HepG2 (cell line): Measurements from ENCODE around the gene CDC123. TPM values are rescaled to one million over a fixed set of nuclear protein-coding genes. Genes with fewer than 3 reads are reported as not detected.

Experiments used
- DNMT3B ChIP-seq: conservative IDR thresholded peaks from 2 replicates; pipeline ENCODE4 v1.6.1; 2016; ENCODE audit warnings: missing biosample characterization, control low read depth
- HOXA3 ChIP-seq: sonication (generic); formaldehyde crosslinking; IDR thresholded peaks from 2 replicates; pipeline ENCODE4 v1.5.0; 2020; ENCODE audit warnings: missing genetic modification reagents
- MEIS1 ChIP-seq: sonication (generic); formaldehyde crosslinking; IDR thresholded peaks from 2 replicates; pipeline ENCODE4 v1.9.0; 2021; ENCODE audit warnings: mild to moderate bottlenecking, missing genetic modification reagents, moderate library complexity, borderline replicate concordance
- NFE2L1 ChIP-seq: sonication (generic); formaldehyde crosslinking; IDR thresholded peaks from 2 replicates; pipeline ENCODE4 v1.4.0; 2020; ENCODE audit warnings: missing genetic modification reagents, mild to moderate bottlenecking, borderline replicate concordance
- SP4 ChIP-seq: sonication (generic); formaldehyde crosslinking; IDR thresholded peaks from 2 replicates; pipeline ENCODE4 v1.8.1; 2023; ENCODE audit warnings: mild to moderate bottlenecking, missing genetic modification reagents
- SRF ChIP-seq: IDR thresholded peaks from 2 replicates; pipeline ENCODE4 v1.6.1; 2011; ENCODE audit warnings: mild to moderate bottlenecking, low read depth, low read length, moderate library complexity
- SRSF1 ChIP-seq: fragments of 200-400 bp; formaldehyde crosslinking; optimal IDR thresholded peaks from 2 replicates; pipeline ENCODE3; 2017; ENCODE audit warnings: mild to moderate bottlenecking, low read depth, low read length, moderate library complexity
- U2AF1 ChIP-seq: fragments of 200-400 bp; formaldehyde crosslinking; optimal IDR thresholded peaks from 2 replicates; pipeline ENCODE3; 2017; ENCODE audit warnings: mild to moderate bottlenecking, low read depth, low read length
- ZFP62 ChIP-seq: sonication (generic); formaldehyde crosslinking; IDR thresholded peaks from 2 replicates; pipeline ENCODE4 v1.4.0; 2020; ENCODE audit warnings: missing genetic modification reagents
- ZNF121 ChIP-seq: sonication (generic); formaldehyde crosslinking; IDR thresholded peaks from 2 replicates; pipeline ENCODE4 v1.5.0; 2020; ENCODE audit warnings: mild to moderate bottlenecking, missing genetic modification reagents
- ZNF264 ChIP-seq: sonication (generic); formaldehyde crosslinking; IDR thresholded peaks from 2 replicates; pipeline ENCODE4 v1.4.0; 2020; ENCODE audit warnings: missing genetic modification reagents
- ZNF280D ChIP-seq: sonication (generic); formaldehyde crosslinking; IDR thresholded peaks from 2 replicates; pipeline ENCODE4 v1.5.1; 2020; ENCODE audit warnings: mild to moderate bottlenecking, missing genetic modification reagents
- ZNF350 ChIP-seq: sonication (generic); formaldehyde crosslinking; IDR thresholded peaks from 2 replicates; pipeline ENCODE4 v1.4.0; 2020; ENCODE audit warnings: mild to moderate bottlenecking, low read depth, missing genetic modification reagents, borderline replicate concordance
- ZNF577 ChIP-seq: sonication (generic); formaldehyde crosslinking; IDR thresholded peaks from 2 replicates; pipeline ENCODE4 v1.4.0; 2020; ENCODE audit warnings: mild to moderate bottlenecking, low read depth, missing genetic modification reagents, borderline replicate concordance
- ZNF792 ChIP-seq: IDR thresholded peaks from 2 replicates; pipeline ENCODE4 v1.6.1; 2016
- polyA plus RNA-seq, 8 experiments: library from polyadenylated mRNA; depleted of rRNA in 3 of 8; stranded (reverse) in 7 of 8; unstranded in 1 of 8; fragments of >200 nt; fragmentation: Illumina TruSeq in 4 of 8; extraction: Trizol in 4 of 8; gene quantifications; 2 replicates each; pipeline versions ENCODE4 v1.2.1 to v1.2.3, GENCODE V29; 2011 to 2016; ENCODE audit warnings: low read depth in 4 of 8, missing spikeins in 1 of 8, mixed read lengths in 1 of 8; ENCODE audit not compliant: insufficient read depth in 1 of 8
- total RNA-seq, 5 experiments: library from RNA; depleted of rRNA; stranded (reverse); fragments of >200 nt; fragmentation: Illumina TruSeq; extraction: Trizol; gene quantifications; 2 replicates each; pipeline ENCODE4 v1.2.3, GENCODE V29; 2016; ENCODE audit warnings: low read depth in 1 of 5
- TF ChIP-seq, protein P1 (sequence below): sonication (generic); formaldehyde crosslinking; IDR thresholded peaks from 2 replicates; pipeline ENCODE4 v1.8.0; 2022; ENCODE audit warnings: mild to moderate bottlenecking, missing genetic modification reagents, borderline replicate concordance
- TF ChIP-seq, protein P2 (sequence below): IDR thresholded peaks from 2 replicates; pipeline ENCODE4 v1.6.1; 2018; ENCODE audit warnings: missing genetic modification reagents, mild to moderate bottlenecking, missing compliant biosample characterization

CDC123 gene
- total and polyA plus RNA-seq, 2 of the 13 experiments (the other 11 are each of a cell fraction or from before 2014, with no cell fraction given), result 63.3 to 153 TPM

DNA sequence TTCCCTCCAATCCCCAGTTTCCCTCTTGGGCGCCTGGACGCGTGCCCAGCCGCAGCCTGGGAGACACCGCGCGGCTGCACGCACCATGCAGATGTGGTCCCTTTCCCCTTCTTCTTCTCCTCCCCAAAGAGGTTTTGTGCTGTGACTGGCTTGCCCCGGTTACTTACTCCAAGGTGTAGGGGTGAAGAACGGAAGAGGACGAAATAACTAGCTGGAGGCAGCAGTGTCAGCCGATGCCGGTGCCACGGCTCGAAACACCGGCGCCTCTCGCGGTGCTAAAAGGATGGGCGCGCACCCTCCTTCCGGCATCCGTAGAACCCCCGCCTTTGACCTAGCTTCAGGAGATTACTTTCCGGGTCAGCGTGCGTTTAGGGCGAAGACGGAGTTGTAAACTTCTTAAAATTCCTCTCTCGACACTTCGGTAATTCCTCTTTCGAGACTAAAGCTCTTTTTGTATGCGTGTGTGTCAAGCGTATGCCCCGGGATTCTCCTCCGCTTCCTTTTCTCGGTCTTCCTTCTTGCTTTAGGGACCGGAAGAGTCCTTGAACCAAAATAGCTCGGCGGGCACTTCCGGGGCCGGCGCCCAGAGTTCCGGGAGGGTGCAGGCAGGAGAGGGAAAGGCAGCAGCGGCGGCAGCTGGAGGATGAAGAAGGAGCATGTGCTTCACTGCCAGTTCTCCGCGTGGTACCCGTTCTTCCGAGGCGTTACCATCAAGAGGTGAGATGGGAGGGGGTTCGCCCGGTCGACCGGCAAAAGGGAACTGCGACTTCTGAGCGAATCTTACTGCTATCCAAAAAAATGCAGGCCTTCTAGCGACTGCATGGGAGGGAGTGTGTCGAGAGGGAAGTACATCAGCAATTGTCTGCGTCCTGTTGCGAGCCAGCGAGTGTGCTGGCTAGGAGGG is at the start of gene CDC123, which contains the start of gene NUDT5 (continued):
- TF ChIP-seq ZNF280D (CRISPR knock-in tag) (peak; percentile 58), MEIS1 (no peak), U2AF1 (peak; percentile 91), ZFP62 (CRISPR knock-in tag) (no peak), ZNF792 (CRISPR knock-in tag) (0 out of 2 replicates have a peak, but pooled peaks have one; percentile 37), ZNF350 (CRISPR knock-in tag) (peak; percentile 62; the same call in 1 of the 2 replicates), NFE2L1 (CRISPR knock-in tag) (no peak), ZNF577 (CRISPR knock-in tag) (no peak), SRF (peak; percentile 62), SRSF1 (peak; percentile 15), ZNF121 (no peak), HOXA3 (peak; percentile 49; the same call in 1 of the 2 replicates), ZNF264 (CRISPR knock-in tag) (0 out of 2 replicates have a peak, but pooled peaks have one; percentile 17), DNMT3B (CRISPR knock-in tag) (0 out of 2 replicates have a peak, but pooled peaks have one; percentile 44), SP4 (no peak)
- TF ChIP-seq, protein P1, sequence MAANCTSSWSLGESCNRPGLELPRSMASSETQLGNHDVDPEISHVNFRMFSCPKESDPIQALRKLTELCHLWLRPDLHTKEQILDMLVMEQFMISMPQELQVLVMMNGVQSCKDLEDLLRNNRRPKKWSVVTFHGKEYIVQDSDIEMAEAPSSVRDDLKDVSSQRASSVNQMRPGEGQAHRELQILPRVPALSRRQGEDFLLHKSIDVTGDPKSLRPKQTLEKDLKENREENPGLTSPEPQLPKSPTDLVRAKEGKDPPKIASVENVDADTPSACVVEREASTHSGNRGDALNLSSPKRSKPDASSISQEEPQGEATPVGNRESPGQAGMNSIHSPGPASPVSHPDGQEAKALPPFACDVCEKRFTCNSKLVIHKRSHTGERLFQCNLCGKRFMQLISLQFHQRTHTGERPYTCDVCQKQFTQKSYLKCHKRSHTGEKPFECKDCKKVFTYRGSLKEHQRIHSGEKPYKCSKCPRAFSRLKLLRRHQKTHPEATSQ (CRISPR knock-in tag), result 0 out of 2 replicates have a peak, but pooled peaks have one; percentile 19
- TF ChIP-seq, protein P2, sequence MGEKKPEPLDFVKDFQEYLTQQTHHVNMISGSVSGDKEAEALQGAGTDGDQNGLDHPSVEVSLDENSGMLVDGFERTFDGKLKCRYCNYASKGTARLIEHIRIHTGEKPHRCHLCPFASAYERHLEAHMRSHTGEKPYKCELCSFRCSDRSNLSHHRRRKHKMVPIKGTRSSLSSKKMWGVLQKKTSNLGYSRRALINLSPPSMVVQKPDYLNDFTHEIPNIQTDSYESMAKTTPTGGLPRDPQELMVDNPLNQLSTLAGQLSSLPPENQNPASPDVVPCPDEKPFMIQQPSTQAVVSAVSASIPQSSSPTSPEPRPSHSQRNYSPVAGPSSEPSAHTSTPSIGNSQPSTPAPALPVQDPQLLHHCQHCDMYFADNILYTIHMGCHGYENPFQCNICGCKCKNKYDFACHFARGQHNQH, result no peak; the same call in 1 of the 2 replicates
